GM23248 (cell line): ENCODE data around the gene RBPJL.

Source experiments
- EZH2 ChIP-seq: fragments of 200-600 bp; sonication (generic); IDR thresholded peaks from 2 replicates; pipeline ENCODE4 v1.6.1; 2018; ENCODE audit warnings: antibody characterized with exemption, mild to moderate bottlenecking; ENCODE audit not compliant: insufficient read depth, poor library complexity, severe bottlenecking
- EZH2phosphoT487 ChIP-seq: fragments of 200-600 bp; sonication (generic); IDR thresholded peaks from 2 replicates; pipeline ENCODE4 v1.6.1; 2018; ENCODE audit warnings: antibody characterized with exemption, moderate library complexity, mild to moderate bottlenecking, low read depth; ENCODE audit not compliant: insufficient read depth

DNA sequence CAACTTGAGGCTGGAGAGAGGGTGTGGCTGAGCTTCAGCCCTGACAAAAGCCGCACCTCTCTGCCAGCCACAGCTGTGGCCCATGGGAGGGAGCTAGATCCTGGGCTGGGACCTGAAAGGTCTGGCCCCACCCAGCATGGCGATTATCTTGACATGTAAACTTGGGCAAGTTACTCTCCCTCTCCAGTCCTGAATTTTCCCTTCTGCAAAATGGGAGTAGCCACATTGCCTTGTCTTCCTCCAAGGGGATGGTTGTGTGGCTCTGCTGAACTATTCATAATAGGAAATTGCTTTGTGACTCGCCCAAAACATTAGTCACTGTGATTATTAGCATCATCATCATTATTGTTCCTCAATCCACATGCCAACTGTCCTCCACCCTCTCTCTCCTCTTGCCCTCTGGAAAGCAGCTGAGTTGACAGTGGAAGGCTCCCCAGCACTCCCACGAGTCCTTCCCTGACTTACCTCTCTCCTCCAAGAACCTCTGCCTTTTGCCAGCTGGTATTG lies 23.0 kb upstream of the RBPJL start:
- TF ChIP-seq EZH2 (no peak), EZH2phosphoT487 (no peak)
